Measurements from ENCODE around the gene ACSL3. TPM values are rescaled to one million over a fixed set of nuclear protein-coding genes. Genes with fewer than 3 reads are reported as not detected.

Gene ACSL3
- total RNA-seq, 1 donor from 2014 or later, result 91.5 TPM

GRCh38 chr2:222859786-222860612 lies 837 bp upstream of the ACSL3 start:
- H3K36me3 ChIP-seq, result no peaks in the 10 kb centered on the region
- H3K27me3 ChIP-seq, result no peaks in the 10 kb centered on the region
- peak overlapping the region; percentile 96 for H3K27ac ChIP-seq
- intact Hi-C loops (cut with DNase I), result no loop called here
- H3K4me3 ChIP-seq, result peak overlapping the region; percentile 79
- no peaks in the 10 kb centered on the region for H3K9me3 ChIP-seq
- DNase-seq (peak; percentile 67), ATAC-seq (peak; percentile 5)
- peaks cover 18% of the 10 kb centered on the region for H3K4me1 ChIP-seq
- TF ChIP-seq CTCF (IDR thresholded peaks at IDR 0.05), result no peak

GRCh38 chr2:222861411-222862105 lies 722 bp downstream of the ACSL3 start:
- peaks cover 27% of the 10 kb centered on the region for H3K4me1 ChIP-seq
- intact Hi-C loops (cut with DNase I), result no loop called here
- H3K27me3 ChIP-seq, result no peaks in the 10 kb centered on the region
- ATAC-seq (peak; percentile 71), DNase-seq (peak; percentile 80)
- H3K27ac ChIP-seq, result peak overlapping the region; percentile 96
- no peak for TF ChIP-seq CTCF (IDR thresholded peaks at IDR 0.05)
- no peaks in the 10 kb centered on the region for H3K36me3 ChIP-seq
- no peaks in the 10 kb centered on the region for H3K9me3 ChIP-seq
- peak overlapping the region; percentile 79 for H3K4me3 ChIP-seq

GRCh38 chr2:222862106-222862908 lies 1.5 kb downstream of the ACSL3 start:
- no peaks in the 10 kb centered on the region for H3K9me3 ChIP-seq
- ATAC-seq, result no peak
- peaks cover 27% of the 10 kb centered on the region for H3K4me1 ChIP-seq
- no peak for TF ChIP-seq CTCF (IDR thresholded peaks at IDR 0.05)
- no peak for DNase-seq
- intact Hi-C loops (cut with DNase I), result no loop called here
- no peaks in the 10 kb centered on the region for H3K27me3 ChIP-seq
- H3K36me3 ChIP-seq, result no peaks in the 10 kb centered on the region
- H3K4me3 ChIP-seq, result peak overlapping the region; percentile 79
- peak overlapping the region; percentile 96 for H3K27ac ChIP-seq

GRCh38 chr2:222862909-222863544 lies 2.2 kb downstream of the ACSL3 start:
- Histone ChIP-seq H3K4me3 (peak overlapping the region; percentile 79), H3K27ac (no peak overlapping the region)

More at GRCh38 chr2:222862909-222863544, 2.2 kb downstream of the ACSL3 start:
- peaks cover 31% of the 10 kb centered on the region for H3K4me1 ChIP-seq
- no peaks in the 10 kb centered on the region for H3K27me3 ChIP-seq
- no peaks in the 10 kb centered on the region for H3K9me3 ChIP-seq
- intact Hi-C loops (cut with DNase I), result no loop called here
- TF ChIP-seq CTCF (IDR thresholded peaks at IDR 0.05), result no peak
- H3K36me3 ChIP-seq, result no peaks in the 10 kb centered on the region
- ATAC-seq (no peak), DNase-seq (no peak)

Data from upper lobe of right lung (tissue), 1 donor.